GM12801 (cell line): ENCODE data around the gene ARHGAP11A.

Experiments used
- CTCF ChIP-seq: IDR thresholded peaks from one replicate; pipeline ENCODE4 v1.5.1; 2011; ENCODE audit warnings: control low read depth; ENCODE audit not compliant: insufficient read length; ENCODE audit errors: extremely low read depth

Gene ARHGAP11A

GRCh38 chr15:32668942-32669341 is 53.6 kb downstream of the ARHGAP11A start:
- no peak for TF ChIP-seq CTCF

GRCh38 chr15:32669896-32670611 is 54.8 kb downstream of the ARHGAP11A start:
- no peak for TF ChIP-seq CTCF

GRCh38 chr15:32670623-32671022 is 55.3 kb downstream of the ARHGAP11A start:
- no peak for TF ChIP-seq CTCF

- TF ChIP-seq CTCF = no peak
Measured at GRCh38 chr15:32671339-32672325, 56.3 kb downstream of the ARHGAP11A start.

GRCh38 chr15:32674681-32675080 is 59.4 kb downstream of the ARHGAP11A start:
- TF ChIP-seq CTCF = no peak

- no peak for TF ChIP-seq CTCF
Measured at GRCh38 chr15:32675466-32675865, 60.2 kb downstream of the ARHGAP11A start.

- no peak for TF ChIP-seq CTCF
Measured at GRCh38 chr15:32676169-32676568, 60.9 kb downstream of the ARHGAP11A start.
